PFSK-1 (cell line): Measurements from ENCODE around the gene MROH2B.

Experiments
- FOXP2 ChIP-seq: optimal IDR thresholded peaks from 2 replicates; pipeline ENCODE3; 2011; ENCODE audit warnings: borderline replicate concordance, control low read depth, inconsistent platforms; ENCODE audit not compliant: insufficient read depth; ENCODE audit errors: extremely low read length, extremely low read depth
- POLR2AphosphoS5 ChIP-seq: IDR thresholded peaks from 2 replicates; pipeline ENCODE4 v1.6.1; 2012; ENCODE audit warnings: low read depth, mild to moderate bottlenecking, control low read depth, low read length, moderate library complexity
- SIN3A ChIP-seq: IDR thresholded peaks from 2 replicates; pipeline ENCODE4 v1.6.1; 2012; ENCODE audit warnings: mild to moderate bottlenecking, low read length, moderate library complexity, borderline replicate concordance; ENCODE audit not compliant: insufficient read depth
- TAF1 ChIP-seq: IDR thresholded peaks from 2 replicates; pipeline ENCODE4 v1.6.1; 2012; ENCODE audit warnings: low read length, control low read depth, borderline replicate concordance; ENCODE audit not compliant: insufficient read depth
- TF ChIP-seq, protein P1 (sequence below), 2 experiments: IDR thresholded peaks; 2 replicates each; pipeline versions ENCODE4 v1.6.1 to v1.8.0; 2011 to 2012; ENCODE audit warnings: low read depth in 2 of 2, low read length in 2 of 2, control low read depth in 1 of 2, inconsistent platforms in 1 of 2, mild to moderate bottlenecking in 1 of 2, moderate library complexity in 1 of 2; ENCODE audit not compliant: insufficient read depth in 1 of 2

MROH2B gene

DNA sequence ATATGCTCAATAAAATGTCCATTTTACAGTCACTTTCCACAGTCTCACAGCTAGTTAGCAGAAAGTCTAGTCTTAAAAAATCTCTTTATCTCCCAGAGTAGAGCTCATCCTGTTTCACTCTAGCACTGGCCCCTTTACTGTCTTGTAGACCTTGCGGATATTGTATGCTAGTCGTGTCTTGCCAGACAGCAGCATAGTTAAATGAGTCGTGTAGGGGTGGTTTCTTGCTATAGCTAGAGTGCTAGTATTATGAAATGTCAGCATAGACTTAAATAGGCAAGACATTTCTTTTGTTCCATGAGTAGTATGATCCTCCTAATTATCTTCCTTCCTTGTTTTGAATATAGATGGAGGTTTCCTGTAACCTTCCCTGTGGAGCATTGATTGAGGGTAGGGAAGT, 84.5 kb downstream of the MROH2B start:
- TF ChIP-seq SIN3A: no peak
- TF ChIP-seq, protein P1, sequence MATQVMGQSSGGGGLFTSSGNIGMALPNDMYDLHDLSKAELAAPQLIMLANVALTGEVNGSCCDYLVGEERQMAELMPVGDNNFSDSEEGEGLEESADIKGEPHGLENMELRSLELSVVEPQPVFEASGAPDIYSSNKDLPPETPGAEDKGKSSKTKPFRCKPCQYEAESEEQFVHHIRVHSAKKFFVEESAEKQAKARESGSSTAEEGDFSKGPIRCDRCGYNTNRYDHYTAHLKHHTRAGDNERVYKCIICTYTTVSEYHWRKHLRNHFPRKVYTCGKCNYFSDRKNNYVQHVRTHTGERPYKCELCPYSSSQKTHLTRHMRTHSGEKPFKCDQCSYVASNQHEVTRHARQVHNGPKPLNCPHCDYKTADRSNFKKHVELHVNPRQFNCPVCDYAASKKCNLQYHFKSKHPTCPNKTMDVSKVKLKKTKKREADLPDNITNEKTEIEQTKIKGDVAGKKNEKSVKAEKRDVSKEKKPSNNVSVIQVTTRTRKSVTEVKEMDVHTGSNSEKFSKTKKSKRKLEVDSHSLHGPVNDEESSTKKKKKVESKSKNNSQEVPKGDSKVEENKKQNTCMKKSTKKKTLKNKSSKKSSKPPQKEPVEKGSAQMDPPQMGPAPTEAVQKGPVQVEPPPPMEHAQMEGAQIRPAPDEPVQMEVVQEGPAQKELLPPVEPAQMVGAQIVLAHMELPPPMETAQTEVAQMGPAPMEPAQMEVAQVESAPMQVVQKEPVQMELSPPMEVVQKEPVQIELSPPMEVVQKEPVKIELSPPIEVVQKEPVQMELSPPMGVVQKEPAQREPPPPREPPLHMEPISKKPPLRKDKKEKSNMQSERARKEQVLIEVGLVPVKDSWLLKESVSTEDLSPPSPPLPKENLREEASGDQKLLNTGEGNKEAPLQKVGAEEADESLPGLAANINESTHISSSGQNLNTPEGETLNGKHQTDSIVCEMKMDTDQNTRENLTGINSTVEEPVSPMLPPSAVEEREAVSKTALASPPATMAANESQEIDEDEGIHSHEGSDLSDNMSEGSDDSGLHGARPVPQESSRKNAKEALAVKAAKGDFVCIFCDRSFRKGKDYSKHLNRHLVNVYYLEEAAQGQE (IDR thresholded peaks at IDR 0.05; ENCODE audit: insufficient read depth in 1 of 2, low read depth in 2 of 2, low read length in 2 of 2): no peak

GRCh38 chr5:40985501-40985900, 85.6 kb downstream of the MROH2B start:
- TF ChIP-seq TAF1: no peak
- TF ChIP-seq FOXP2: no peak
- no peak for TF ChIP-seq SIN3A
- TF ChIP-seq, protein P1 (IDR thresholded peaks at IDR 0.05; ENCODE audit: insufficient read depth in 1 of 2, low read depth in 2 of 2, low read length in 2 of 2): no peak
- TF ChIP-seq POLR2AphosphoS5: no peak

GRCh38 chr5:40984884-40985283, 86.3 kb downstream of the MROH2B start:
- TF ChIP-seq POLR2AphosphoS5 (no peak), SIN3A (no peak), FOXP2 (no peak), TAF1 (no peak)
- TF ChIP-seq, protein P1 (IDR thresholded peaks at IDR 0.05; ENCODE audit: insufficient read depth in 1 of 2, low read depth in 2 of 2, low read length in 2 of 2): no peak

DNA sequence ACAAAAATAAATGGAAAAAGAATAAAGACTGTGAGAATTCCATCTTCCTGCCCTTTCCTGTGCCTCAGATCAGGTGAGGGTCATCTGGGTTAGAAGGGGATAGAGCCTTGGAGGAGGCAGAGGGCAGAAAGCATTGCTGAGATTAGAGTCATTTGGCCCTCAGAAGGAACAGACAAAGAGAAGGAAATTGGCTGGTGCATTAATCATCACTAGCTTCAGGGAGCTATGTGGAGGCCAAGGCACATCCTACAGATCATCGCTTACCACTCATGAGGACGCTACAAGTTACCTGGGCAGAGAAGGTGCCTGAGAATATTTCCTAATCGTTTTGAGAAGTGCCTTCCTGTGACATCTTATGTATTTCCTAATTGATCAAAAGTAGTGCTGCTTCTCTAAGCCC, 87.4 kb downstream of the MROH2B start:
- TF ChIP-seq, protein P1 (IDR thresholded peaks at IDR 0.05; ENCODE audit: insufficient read depth in 1 of 2, low read depth in 2 of 2, low read length in 2 of 2): no peak
- no peak for TF ChIP-seq TAF1
- TF ChIP-seq SIN3A: no peak
- TF ChIP-seq FOXP2: no peak
- TF ChIP-seq POLR2AphosphoS5: no peak

DNA sequence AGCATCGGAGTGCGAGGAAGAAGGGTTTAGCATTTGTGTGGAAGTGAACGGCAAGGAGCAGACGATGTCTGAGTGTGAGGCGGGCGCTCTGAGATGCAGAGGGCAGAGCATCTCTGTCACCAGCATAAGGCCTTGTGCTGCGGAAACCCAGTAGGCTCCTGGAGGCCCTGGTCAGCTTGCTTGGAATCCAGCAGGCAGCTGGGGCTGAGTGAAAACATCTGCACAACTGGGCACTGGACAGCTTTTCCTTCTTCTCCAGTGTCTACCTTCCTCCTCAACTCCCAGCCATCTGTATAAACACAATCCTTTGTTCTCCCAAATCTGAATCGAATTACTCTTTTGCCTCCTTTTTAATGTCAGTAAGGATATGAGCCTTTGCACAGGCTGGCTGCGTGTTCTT, 89.7 kb downstream of the MROH2B start:
- TF ChIP-seq SIN3A: no peak
- TF ChIP-seq, protein P1 (IDR thresholded peaks at IDR 0.05; ENCODE audit: insufficient read depth in 1 of 2, low read depth in 2 of 2, low read length in 2 of 2): no peak
- TF ChIP-seq FOXP2: no peak
- no peak for TF ChIP-seq POLR2AphosphoS5
- TF ChIP-seq TAF1: no peak
